ENCODE measurements around the gene AAMP. TPM values are rescaled to one million over a fixed set of nuclear protein-coding genes. Genes with fewer than 3 reads are reported as not detected.

AAMP gene
- total and polyA plus RNA-seq, 4 experiments from 2014 or later = 66.2 to 101 (median 72.6) TPM

GRCh38 chr2:218282173-218282991 is 12.4 kb upstream of the AAMP start:
- Mint-ChIP-seq H3K9me3 (no peaks in the 10 kb centered on the region), H3K27me3 (no peaks in the 10 kb centered on the region), H3K36me3 (peaks cover 24 to 59% of the 10 kb centered on the region in 2 donors), H3K4me3 (peak overlapping the region in 2 of 8 donors; percentile 15 to 31), H3K27ac (peak overlapping the region; percentile 31 to 100 (median 62)), H3K4me1 (peaks cover 33 to 64% (median 49%) of the 10 kb centered on the region in 4 donors)
- H3K27ac ChIP-seq (ENCODE audit: low read depth, low read length) = peak overlapping the region; percentile 94
- no peaks in the 10 kb centered on the region for H3K9me3 ChIP-seq (ENCODE audit: control insufficient read depth in 1 of 2, low read length in 2 of 2)
- intact Hi-C loops (cut with micrococcal nuclease) = no loop called here
- no peak for DNase-seq
- ChIA-PET POLR2A (ENCODE audit: partially characterized antibody) (interaction anchor here (0.8 to 7.2 kb wide), 3 partner anchors 8 to 115 kb away, joined by 3 to 188 read pairs (median 3); partner anchors contain the start of genes AAMP and PNKD), CTCF (ENCODE audit: partially characterized antibody) (interaction anchor here (0.6 to 20.1 kb wide), 3 partner anchors 9 to 18 kb away, joined by 3 to 446 read pairs (median 20); partner anchors contain the start of genes AAMP, PNKD and TMBIM1)
- peaks cover 55% of the 10 kb centered on the region for H3K4me1 ChIP-seq (ENCODE audit: insufficient read depth, low read length)
- H3K4me3 ChIP-seq (ENCODE audit: low read length in 2 of 2) = no peak overlapping the region
- no peaks in the 10 kb centered on the region for H3K27me3 ChIP-seq (ENCODE audit: insufficient read depth, low read length)
- peaks cover 58% of the 10 kb centered on the region for H3K36me3 ChIP-seq (ENCODE audit: insufficient read depth, low read length)

- Histone ChIP-seq H3K36me3 (ENCODE audit: insufficient read depth, low read length) (peaks cover 68% of the 10 kb centered on the region), H3K4me1 (ENCODE audit: insufficient read depth, low read length) (peaks cover 45% of the 10 kb centered on the region), H3K4me3 (ENCODE audit: low read length in 2 of 2) (no peak overlapping the region), H3K9me3 (ENCODE audit: control insufficient read depth in 1 of 2, low read length in 2 of 2) (no peaks in the 10 kb centered on the region), H3K27ac (ENCODE audit: low read depth, low read length) (peak overlapping the region; percentile 94), H3K27me3 (ENCODE audit: insufficient read depth, low read length) (no peaks in the 10 kb centered on the region)
- no peak overlapping the region for H3K4me3 Mint-ChIP-seq
- ChIA-PET CTCF (ENCODE audit: partially characterized antibody) (interaction anchor here (4.3 to 20.1 kb wide), 2 partner anchors 8 to 11 kb away, joined by 20 to 446 read pairs; partner anchors contain the start of genes AAMP, PNKD and TMBIM1), POLR2A (ENCODE audit: partially characterized antibody) (interaction anchor here (4.3 to 7.2 kb wide), 2 partner anchors 7 to 10 kb away, joined by 26 to 188 read pairs; partner anchors contain the start of genes AAMP, PNKD and TMBIM1)
- peaks cover 25 to 55% (median 41%) of the 10 kb centered on the region in 4 donors for H3K4me1 Mint-ChIP-seq
- H3K9me3 Mint-ChIP-seq = no peaks in the 10 kb centered on the region
- peaks cover 34 to 60% of the 10 kb centered on the region in 2 donors for H3K36me3 Mint-ChIP-seq
- H3K27me3 Mint-ChIP-seq = no peaks in the 10 kb centered on the region
- DNase-seq = no peak
- intact Hi-C loops (cut with micrococcal nuclease) = no loop called here
- H3K27ac Mint-ChIP-seq = peak overlapping the region in 6 of 7 donors; percentile 23 to 90 (median 63)
Measured at GRCh38 chr2:218281449-218281848, 11.5 kb upstream of the AAMP start.

DNA sequence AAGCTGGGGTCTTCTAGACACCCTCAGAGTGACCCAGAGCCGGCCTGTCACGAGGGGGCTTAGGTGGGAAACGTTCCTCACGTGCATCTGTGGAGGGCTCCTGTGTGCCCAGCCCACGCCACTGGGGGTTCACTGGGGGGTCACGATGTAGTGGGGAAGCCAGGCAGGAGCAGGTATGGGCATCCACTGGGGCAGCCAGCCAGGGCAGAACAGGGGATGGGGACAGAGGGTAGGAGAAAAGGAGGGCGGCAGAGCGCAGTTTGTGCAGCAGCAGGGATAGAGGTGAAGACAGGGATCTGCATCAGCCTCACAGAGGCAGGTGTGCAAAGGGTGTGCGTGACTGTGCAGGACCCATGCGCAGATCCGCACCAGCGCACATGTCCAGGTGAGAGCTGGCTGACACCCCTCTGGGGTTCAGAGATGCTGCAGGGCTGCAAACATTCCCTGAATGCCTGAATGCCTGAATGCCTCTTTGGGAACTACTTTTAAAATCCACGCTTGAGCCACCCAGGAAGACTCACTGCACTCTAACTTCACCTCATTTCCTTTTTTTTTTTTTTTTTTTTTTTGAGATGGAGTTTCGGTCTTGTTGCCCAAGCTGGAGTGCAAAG is 10.4 kb upstream of the AAMP start:
- peaks cover 78% of the 10 kb centered on the region for H3K36me3 ChIP-seq (ENCODE audit: insufficient read depth, low read length)
- no peaks in the 10 kb centered on the region for H3K9me3 Mint-ChIP-seq
- H3K4me1 ChIP-seq (ENCODE audit: insufficient read depth, low read length) = peaks cover 35% of the 10 kb centered on the region
- H3K27ac ChIP-seq (ENCODE audit: low read depth, low read length) = peak overlapping the region; percentile 12
- no peaks in the 10 kb centered on the region for H3K27me3 Mint-ChIP-seq
- no peaks in the 10 kb centered on the region for H3K27me3 ChIP-seq (ENCODE audit: insufficient read depth, low read length)
- H3K36me3 Mint-ChIP-seq = peaks cover 38 to 66% of the 10 kb centered on the region in 2 donors
- peaks cover 16 to 44% (median 32%) of the 10 kb centered on the region in 4 donors for H3K4me1 Mint-ChIP-seq
- no peak for DNase-seq
- no peak overlapping the region for H3K4me3 ChIP-seq (ENCODE audit: low read length in 2 of 2)
- CTCF ChIA-PET (ENCODE audit: partially characterized antibody) = interaction anchor here (0.9 to 20.1 kb wide), 4 partner anchors 7 to 76 kb away, joined by 3 to 446 read pairs (median 12); partner anchors contain the start of genes AAMP, CATIP, PNKD and TMBIM1
- no peaks in the 10 kb centered on the region for H3K9me3 ChIP-seq (ENCODE audit: control insufficient read depth in 1 of 2, low read length in 2 of 2)
- peak overlapping the region in 5 of 7 donors; percentile 17 to 88 (median 81) for H3K27ac Mint-ChIP-seq
- POLR2A ChIA-PET (ENCODE audit: partially characterized antibody) = interaction anchor here (1.2 to 4.3 kb wide), 2 partner anchors 11 to 117 kb away, joined by 5 to 26 read pairs; partner anchors contain the start of gene TMBIM1
- no peak overlapping the region for H3K4me3 Mint-ChIP-seq
- intact Hi-C loops (cut with micrococcal nuclease) = no loop called here

GRCh38 chr2:218278531-218279360 is 8.8 kb upstream of the AAMP start:
- H3K36me3 ChIP-seq (ENCODE audit: insufficient read depth, low read length) = peaks cover 95% of the 10 kb centered on the region
- H3K9me3 ChIP-seq (ENCODE audit: control insufficient read depth in 1 of 2, low read length in 2 of 2) = no peaks in the 10 kb centered on the region
- ChIA-PET POLR2A (ENCODE audit: partially characterized antibody) (interaction anchor here (1.0 to 9.5 kb wide), 3 partner anchors 6 to 62 kb away, joined by 4 to 188 read pairs (median 26); partner anchors contain the start of genes ARPC2 and TMBIM1), CTCF (ENCODE audit: partially characterized antibody) (interaction anchor here (0.6 to 1.6 kb wide), 5 partner anchors 12 to 197 kb away, joined by 3 to 6 read pairs (median 4); partner anchors contain the start of gene CATIP)
- no peak for DNase-seq
- Mint-ChIP-seq H3K27me3 (no peaks in the 10 kb centered on the region), H3K27ac (peak overlapping the region in 4 of 7 donors; percentile 20 to 72 (median 50)), H3K36me3 (peaks cover 53 to 76% of the 10 kb centered on the region in 2 donors), H3K4me3 (no peak overlapping the region), H3K4me1 (peaks cover 10 to 36% (median 22%) of the 10 kb centered on the region in 4 donors), H3K9me3 (no peaks in the 10 kb centered on the region)
- H3K27me3 ChIP-seq (ENCODE audit: insufficient read depth, low read length) = no peaks in the 10 kb centered on the region
- peaks cover 18% of the 10 kb centered on the region for H3K4me1 ChIP-seq (ENCODE audit: insufficient read depth, low read length)
- intact Hi-C loops (cut with micrococcal nuclease) = no loop called here
- no peak overlapping the region for H3K4me3 ChIP-seq (ENCODE audit: low read length in 2 of 2)
- H3K27ac ChIP-seq (ENCODE audit: low read depth, low read length) = peak overlapping the region; percentile 13

- H3K4me1 ChIP-seq (ENCODE audit: insufficient read depth, low read length) = peaks cover 13% of the 10 kb centered on the region
- H3K27me3 ChIP-seq (ENCODE audit: insufficient read depth, low read length) = no peaks in the 10 kb centered on the region
- POLR2A ChIA-PET (ENCODE audit: partially characterized antibody) = interaction anchor here (4.3 to 9.5 kb wide), 2 partner anchors 7 to 13 kb away, joined by 26 to 188 read pairs; partner anchors contain the start of gene TMBIM1
- H3K4me1 Mint-ChIP-seq = peaks cover 6 to 31% (median 18%) of the 10 kb centered on the region in 4 donors
- H3K27ac ChIP-seq (ENCODE audit: low read depth, low read length) = peak overlapping the region; percentile 11
- peak overlapping the region; percentile 20 to 72 (median 48) for H3K27ac Mint-ChIP-seq
- H3K4me3 Mint-ChIP-seq = no peak overlapping the region
- intact Hi-C loops (cut with micrococcal nuclease) = no loop called here
- no peaks in the 10 kb centered on the region for H3K9me3 Mint-ChIP-seq
- H3K36me3 Mint-ChIP-seq = peaks cover 55 to 75% of the 10 kb centered on the region in 2 donors
- H3K36me3 ChIP-seq (ENCODE audit: insufficient read depth, low read length) = peaks cover 91% of the 10 kb centered on the region
- H3K4me3 ChIP-seq (ENCODE audit: low read length in 2 of 2) = no peak overlapping the region
- H3K27me3 Mint-ChIP-seq = no peaks in the 10 kb centered on the region
- H3K9me3 ChIP-seq (ENCODE audit: control insufficient read depth in 1 of 2, low read length in 2 of 2) = no peaks in the 10 kb centered on the region
- no peak for DNase-seq
- CTCF ChIA-PET (ENCODE audit: partially characterized antibody) = interaction anchor here (0.6 to 1.2 kb wide), 4 partner anchors 13 to 198 kb away, joined by 3 to 6 read pairs (median 4); no protein-coding TSS in a partner anchor
Measured at GRCh38 chr2:218277921-218278320, 8.0 kb upstream of the AAMP start.

DNA sequence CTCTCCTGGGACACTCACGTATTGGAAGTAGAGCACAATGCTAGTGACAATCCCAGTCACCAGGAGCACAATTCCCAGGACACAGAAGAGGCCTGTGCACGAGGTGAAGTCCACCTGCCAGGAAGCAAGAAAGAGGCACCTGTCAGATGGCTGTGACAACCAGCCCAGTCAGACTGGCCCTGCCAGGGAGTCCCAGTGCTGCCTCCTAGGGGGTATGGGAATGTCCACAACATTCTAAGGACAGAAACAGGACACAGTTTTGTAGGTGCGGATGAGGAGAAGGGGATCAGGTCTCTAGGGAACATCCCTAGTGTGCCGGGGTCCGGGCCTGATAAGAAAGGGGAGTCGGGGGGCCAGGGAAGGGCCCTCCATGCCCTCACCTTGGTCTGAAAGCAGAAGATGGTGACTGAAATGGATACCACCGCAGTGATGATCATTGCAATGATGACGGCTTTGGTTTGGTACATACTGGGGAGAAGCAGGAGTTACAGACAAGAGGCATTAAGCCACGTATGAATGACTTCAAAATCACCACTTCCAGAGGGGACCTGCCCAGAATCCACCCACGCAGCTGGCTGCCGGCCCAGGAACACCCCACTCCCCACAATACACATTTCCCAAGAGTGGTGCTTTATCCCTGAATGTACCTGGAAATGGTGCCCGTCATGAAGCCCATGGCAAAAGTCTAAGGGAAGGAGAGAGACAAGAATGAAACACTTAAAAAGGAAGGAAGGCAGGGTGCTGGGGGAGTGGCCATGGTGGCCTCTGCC is 7.2 kb upstream of the AAMP start:
- intact Hi-C loops (cut with micrococcal nuclease) = no loop called here
- H3K4me1 ChIP-seq (ENCODE audit: insufficient read depth, low read length) = peaks cover 13% of the 10 kb centered on the region
- no peaks in the 10 kb centered on the region for H3K27me3 Mint-ChIP-seq
- H3K36me3 ChIP-seq (ENCODE audit: insufficient read depth, low read length) = peaks cover 83% of the 10 kb centered on the region
- H3K9me3 ChIP-seq (ENCODE audit: control insufficient read depth in 1 of 2, low read length in 2 of 2) = no peaks in the 10 kb centered on the region
- no peak overlapping the region for H3K4me3 Mint-ChIP-seq
- peaks cover 11 to 31% (median 20%) of the 10 kb centered on the region in 4 donors for H3K4me1 Mint-ChIP-seq
- no peaks in the 10 kb centered on the region for H3K9me3 Mint-ChIP-seq
- POLR2A ChIA-PET (ENCODE audit: partially characterized antibody) = interaction anchor here (4.3 to 9.5 kb wide), 3 partner anchors 7 to 17 kb away, joined by 26 to 188 read pairs (median 176); partner anchors contain the start of gene TMBIM1
- no peak overlapping the region for H3K4me3 ChIP-seq (ENCODE audit: low read length in 2 of 2)
- DNase-seq = no peak
- H3K27ac Mint-ChIP-seq = peak overlapping the region; percentile 59 to 82 (median 68)
- CTCF ChIA-PET (ENCODE audit: partially characterized antibody) = interaction anchor here (7.5 kb wide), 1 partner anchor 13 kb away, joined by 446 read pairs; the partner anchor contains the start of gene TMBIM1
- peaks cover 55 to 78% of the 10 kb centered on the region in 2 donors for H3K36me3 Mint-ChIP-seq
- no peaks in the 10 kb centered on the region for H3K27me3 ChIP-seq (ENCODE audit: insufficient read depth, low read length)
- peak overlapping the region; percentile 11 for H3K27ac ChIP-seq (ENCODE audit: low read depth, low read length)
